GM18502 (cell line): ENCODE measurements around the gene ENDOD1.

Source experiments
- ATAC-seq: cut with Tn5 transposase; IDR thresholded peaks from one replicate; pipeline ENCODE4 v1.9.1; 2021; ENCODE audit warnings: mild to moderate bottlenecking; ENCODE audit not compliant: unreplicated experiment, poor library complexity

ENDOD1 gene

DNA sequence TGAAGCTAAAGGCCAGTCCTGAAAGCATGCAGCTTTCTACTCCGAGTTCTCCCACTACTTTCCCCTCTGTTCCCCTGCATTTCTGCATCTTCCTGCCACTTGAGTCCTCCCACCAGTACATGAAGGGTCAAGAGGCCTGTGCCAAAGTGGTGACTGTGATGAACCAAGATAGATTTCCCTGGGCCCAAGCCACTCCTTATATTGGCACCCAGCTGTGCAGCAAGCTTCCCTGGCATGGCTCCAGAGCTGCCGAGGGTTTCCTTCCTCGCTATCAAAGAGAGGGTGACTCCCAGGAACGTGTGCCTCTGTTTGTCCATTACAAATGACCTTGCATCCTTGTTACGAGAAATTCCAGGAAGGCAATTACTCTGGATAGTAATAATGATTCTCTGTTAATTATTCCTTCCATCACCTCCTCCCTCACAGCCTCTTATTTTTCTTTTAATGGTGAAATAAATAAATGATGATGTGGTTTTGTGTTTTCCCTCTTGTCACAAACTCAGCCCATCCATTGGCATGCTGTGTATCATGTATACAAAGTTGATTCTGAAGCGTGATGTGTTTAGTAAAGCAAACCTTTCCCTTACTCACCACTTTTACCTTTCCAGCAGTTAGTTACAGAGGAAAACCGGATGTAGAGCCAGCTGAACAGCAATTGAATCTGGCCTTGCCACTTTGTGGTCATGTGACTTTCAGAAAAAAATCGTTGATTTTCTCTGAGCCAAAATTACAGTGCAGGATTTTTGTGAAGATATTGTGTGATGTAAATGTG lies 14.7 kb upstream of the ENDOD1 start:
- no peak for ATAC-seq

DNA sequence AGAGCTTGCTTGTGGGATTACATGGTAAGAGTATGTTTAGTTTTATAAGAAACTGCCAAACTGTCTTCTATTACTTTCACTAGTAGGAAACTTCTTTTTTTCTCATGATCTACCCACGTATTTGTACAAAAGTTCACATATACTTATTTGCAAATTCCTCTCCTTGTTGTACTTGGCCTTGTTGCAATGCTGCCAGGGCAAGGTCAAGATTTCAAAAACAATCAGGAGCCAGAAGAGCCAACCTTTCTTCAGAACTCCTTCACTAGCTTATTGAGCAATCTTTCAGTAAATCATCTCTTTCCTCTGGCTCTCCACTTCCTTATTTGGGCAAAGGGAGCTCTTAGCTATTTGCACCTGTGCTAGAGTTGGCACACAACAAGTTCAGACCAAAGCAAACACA lies 13.2 kb upstream of the ENDOD1 start:
- ATAC-seq = no peak

- no peak for ATAC-seq
Measured at GRCh38 chr11:95076981-95077380, 12.7 kb upstream of the ENDOD1 start.

DNA sequence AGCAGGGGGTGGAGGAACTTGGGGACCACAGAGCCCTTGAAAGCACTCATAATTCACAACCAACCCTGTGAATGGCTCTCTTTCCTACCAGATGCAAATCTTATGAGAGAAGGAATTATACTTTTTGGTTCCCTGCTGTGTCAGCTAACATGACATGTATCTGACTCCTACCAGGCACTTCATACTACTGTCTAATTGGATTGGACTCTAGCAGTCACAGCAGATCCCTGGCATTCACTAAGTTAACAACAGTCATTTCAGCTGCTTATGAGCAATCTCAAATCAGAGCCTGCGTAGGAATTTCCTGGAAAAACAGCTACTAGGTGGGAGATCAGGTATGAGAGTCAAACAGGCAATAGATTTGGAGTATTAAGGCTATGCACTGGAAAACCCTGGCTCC lies 11.1 kb upstream of the ENDOD1 start:
- ATAC-seq = no peak

DNA sequence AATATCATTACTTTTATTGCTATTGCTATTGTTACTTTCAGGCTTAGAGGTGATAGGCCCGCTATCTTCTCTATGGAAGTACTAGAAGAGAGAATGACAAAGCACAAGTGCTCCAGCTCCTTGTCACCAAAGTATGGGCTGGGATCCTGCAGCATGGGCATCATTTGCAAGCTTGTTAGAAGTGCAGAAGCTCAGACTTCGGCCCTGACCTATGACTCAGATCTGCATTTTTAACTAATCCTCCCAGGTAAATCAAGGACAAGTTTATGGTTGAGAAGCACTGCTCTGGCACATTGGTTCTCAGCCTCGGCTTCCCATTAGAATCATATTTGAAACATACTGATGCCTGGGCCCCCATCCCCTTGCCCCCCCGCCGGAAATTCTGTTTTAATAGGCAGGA lies 8.6 kb upstream of the ENDOD1 start:
- ATAC-seq = no peak

DNA sequence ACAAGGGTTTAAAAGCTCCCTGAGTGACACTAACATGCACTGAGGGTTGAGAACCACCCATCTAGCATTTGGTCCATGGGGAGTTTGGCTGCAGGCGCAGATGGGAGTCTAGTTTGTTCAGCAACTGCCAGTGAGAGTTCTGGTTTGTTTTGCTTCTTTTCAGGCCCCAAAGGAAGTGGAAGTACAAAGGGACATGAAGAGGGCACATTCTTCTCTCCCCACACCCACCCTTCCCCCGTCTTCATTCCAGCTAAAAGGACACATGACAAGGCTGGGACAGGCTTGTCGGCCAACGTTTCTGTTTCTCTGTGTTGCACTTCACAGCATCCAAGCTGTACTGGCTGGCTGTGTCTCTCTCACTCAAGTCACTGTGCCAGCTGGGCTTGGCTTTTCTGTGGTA lies 8.2 kb upstream of the ENDOD1 start:
- ATAC-seq = no peak

- ATAC-seq = no peak
Measured at GRCh38 chr11:95082576-95083001, 7.1 kb upstream of the ENDOD1 start.

- peak; percentile 34 for ATAC-seq
Measured at GRCh38 chr11:95084509-95084908, 5.1 kb upstream of the ENDOD1 start.

- no peak for ATAC-seq
Measured at GRCh38 chr11:95085117-95085816, 4.4 kb upstream of the ENDOD1 start.

DNA sequence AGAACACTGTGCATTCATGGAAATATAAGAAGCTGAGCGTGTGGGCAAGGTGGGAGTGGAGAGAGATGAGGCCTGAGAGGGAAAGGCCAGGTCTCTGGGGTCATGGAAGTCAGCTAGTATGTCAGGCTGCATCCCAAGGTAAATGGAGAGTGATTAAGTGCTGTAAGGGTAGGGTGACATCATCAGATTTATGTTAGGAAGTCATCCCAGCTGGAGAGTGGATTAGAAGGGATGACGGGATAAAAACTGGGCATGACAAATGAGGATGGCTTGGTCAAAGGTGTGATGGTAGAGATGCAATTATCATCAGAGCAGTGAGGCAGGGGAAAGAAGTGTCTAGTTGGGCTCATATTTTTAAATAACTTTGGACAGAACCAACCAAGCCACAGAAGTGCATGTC lies 3.5 kb upstream of the ENDOD1 start:
- ATAC-seq = no peak

- no peak for ATAC-seq
Measured at GRCh38 chr11:95086836-95087570, 2.6 kb upstream of the ENDOD1 start.

DNA sequence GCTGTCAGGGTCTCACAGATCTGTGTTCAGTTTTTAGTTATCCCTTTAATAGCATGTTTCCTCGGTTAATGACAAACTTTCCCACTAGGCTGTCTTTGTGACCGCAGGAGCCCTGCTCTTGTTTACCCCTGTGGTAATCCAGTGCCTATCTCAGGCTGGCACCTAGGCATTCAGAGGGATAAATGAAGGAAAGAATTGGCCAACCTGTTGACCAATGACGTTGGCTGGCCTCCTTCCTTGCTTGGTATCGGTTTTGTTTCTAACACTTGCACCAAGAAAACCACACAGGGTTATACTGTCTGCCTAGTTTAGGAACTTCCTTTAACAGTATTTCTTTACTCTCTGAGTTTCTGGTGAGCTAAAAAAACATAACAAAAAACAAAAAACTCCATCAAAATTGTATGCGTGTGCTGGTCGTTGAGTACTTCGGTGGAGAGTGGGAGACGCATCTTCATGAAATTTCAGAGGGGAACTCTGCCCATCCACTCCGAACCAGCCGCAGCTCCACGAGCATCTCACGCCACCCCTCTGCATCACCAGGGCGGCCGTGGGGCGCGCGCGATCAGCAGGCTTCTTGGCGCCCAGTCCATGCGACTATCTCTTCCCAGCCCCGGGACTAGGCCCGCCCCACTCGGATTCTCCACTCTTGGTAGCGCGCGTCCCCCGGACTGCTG lies 563 bp upstream of the ENDOD1 start:
- peak; percentile 52 for ATAC-seq

GRCh38 chr11:95091663-95092180 lies 2.1 kb downstream of the ENDOD1 start:
- ATAC-seq = no peak

DNA sequence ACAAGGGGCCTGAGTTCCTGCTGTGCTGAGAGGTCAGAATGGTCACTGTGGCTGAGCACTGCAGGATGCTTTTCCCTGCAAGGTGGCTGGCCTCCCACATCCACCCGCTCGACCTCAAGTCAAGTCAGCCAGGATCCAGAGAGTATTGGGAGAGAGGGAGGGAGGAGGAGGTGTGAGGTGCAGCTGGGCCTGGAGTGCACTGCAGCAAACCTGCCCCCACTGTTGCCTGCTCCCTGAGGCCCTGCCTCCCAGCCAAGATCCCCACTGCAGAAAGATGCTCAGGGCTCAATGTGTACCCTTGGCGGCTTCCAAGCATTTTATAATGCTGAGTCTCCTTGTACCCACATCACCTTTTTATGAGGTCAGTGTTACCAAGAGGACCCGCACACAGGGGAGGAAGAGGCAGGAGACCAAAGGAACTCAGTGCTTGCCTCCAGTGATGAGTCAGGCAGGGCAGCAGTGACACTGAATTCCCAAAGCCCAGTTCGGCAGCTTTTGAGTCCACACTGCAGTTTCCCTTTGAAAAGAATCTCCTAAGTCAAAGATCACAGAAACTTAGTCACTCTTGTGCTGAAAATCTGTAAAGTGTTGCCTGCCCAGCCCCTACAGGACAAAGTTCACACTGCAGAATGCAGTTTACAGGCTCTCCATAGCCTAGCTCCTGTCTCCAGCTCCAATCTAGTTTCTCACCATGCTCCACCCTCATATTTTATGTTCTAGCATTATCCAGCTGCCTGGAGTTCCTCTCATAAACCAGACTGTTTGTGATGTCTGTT lies 3.1 kb downstream of the ENDOD1 start:
- no peak for ATAC-seq

DNA sequence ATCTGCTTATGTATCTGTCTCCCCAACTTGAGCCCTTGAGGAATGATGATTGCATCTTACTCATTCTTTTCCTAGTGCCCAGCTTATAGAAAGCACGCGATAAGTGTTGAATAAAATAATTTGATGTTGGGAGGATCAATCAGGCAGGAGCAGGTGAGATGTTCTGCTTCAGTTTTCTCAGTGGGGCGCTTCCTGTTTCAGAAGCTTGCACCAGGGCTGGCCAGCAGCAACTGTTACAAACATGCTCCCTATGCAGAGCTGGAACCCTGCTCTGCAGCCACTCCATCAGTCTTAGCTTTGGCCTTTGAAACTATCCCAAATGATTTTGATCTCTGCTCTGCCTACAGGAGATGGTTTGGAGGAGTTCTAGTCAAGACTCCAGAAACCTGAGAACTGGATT lies 3.9 kb downstream of the ENDOD1 start:
- ATAC-seq = no peak

- ATAC-seq = peak; percentile 88
Measured at GRCh38 chr11:95095858-95096587, 6.4 kb downstream of the ENDOD1 start.

DNA sequence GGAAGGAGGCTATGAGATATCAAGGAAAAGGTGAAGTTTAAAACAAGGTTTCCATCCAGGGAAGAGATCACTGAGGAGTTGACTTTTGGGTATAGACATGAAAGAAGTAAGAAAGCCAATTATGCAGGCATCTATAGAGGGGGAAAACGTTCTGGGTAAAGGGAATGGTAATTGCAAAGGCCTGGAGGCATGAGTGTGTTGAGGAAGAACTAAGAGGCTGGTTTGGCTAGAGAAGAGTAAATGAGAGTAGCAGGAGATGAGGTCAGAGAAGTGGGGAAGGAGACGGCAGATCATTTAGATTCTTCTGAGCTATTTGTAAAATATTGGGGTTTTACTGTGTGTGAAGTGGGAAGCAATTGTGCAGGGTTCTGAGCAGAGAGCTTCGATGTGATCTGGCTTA lies 7.6 kb downstream of the ENDOD1 start:
- no peak for ATAC-seq

GRCh38 chr11:95098826-95099225 lies 9.2 kb downstream of the ENDOD1 start:
- no peak for ATAC-seq

- no peak for ATAC-seq
Measured at GRCh38 chr11:95100191-95100648, 10.6 kb downstream of the ENDOD1 start.
